Keratinocyte (primary cell): ENCODE data around the gene APLF. TPM values are rescaled to one million over a fixed set of nuclear protein-coding genes. Genes with fewer than 3 reads are reported as not detected.

Experiments
- DNase-seq: peaks from one replicate; pipeline ENCODE4 v3.0.0-alpha.2; 2011; ENCODE audit warnings: low read depth, missing footprints, low spot score
- FAIRE-seq: peaks from 2 replicates; lab custom pipeline; 2011; peaks lifted over from hg19 to GRCh38; lab: Jason Lieb, UNC
- H2AFZ ChIP-seq: 2 replicates; pipeline ENCODE4 v1.6.0; 2012; ENCODE audit warnings: low read length, control low read depth, inconsistent platforms; ENCODE audit not compliant: control insufficient read depth
- H3K27ac ChIP-seq: 2 replicates; pipeline ENCODE4 v1.5.1; 2011; ENCODE audit warnings: low read length; ENCODE audit not compliant: control insufficient read depth, insufficient read depth
- H3K27me3 ChIP-seq: 3 replicates; pipeline ENCODE4 v1.6.0; 2011; ENCODE audit warnings: low read length; ENCODE audit not compliant: control insufficient read depth, insufficient read depth; ENCODE audit errors: extremely low read depth
- H3K36me3 ChIP-seq, 2 experiments: 2 replicates in 1 of 2; 3 replicates in 1 of 2; pipeline ENCODE4 v1.5.1; 2011; ENCODE audit warnings: low read length in 2 of 2, mild to moderate bottlenecking in 1 of 2; ENCODE audit not compliant: control insufficient read depth in 2 of 2, insufficient read depth in 2 of 2; ENCODE audit errors: extremely low read depth in 1 of 2
- H3K4me1 ChIP-seq: 3 replicates; pipeline ENCODE4 v1.5.1; 2011; ENCODE audit warnings: low read length; ENCODE audit not compliant: control insufficient read depth, insufficient read depth; ENCODE audit errors: extremely low read depth
- H3K4me2 ChIP-seq: 3 replicates; pipeline ENCODE4 v1.6.0; 2011; ENCODE audit warnings: low read depth, low read length; ENCODE audit not compliant: control insufficient read depth, insufficient read depth; ENCODE audit errors: extremely low read depth
- H3K4me3 ChIP-seq, 3 experiments: fragments of 200-600 bp in 1 of 3; sonication (generic) in 1 of 3; 2 replicates in 2 of 3; 3 replicates in 1 of 3; pipeline ENCODE4 v1.5.1; 2011 to 2016; ENCODE audit warnings: low read length in 3 of 3, mild to moderate bottlenecking in 3 of 3, control low read depth in 2 of 3, inconsistent platforms in 1 of 3, low read depth in 1 of 3, mixed read lengths in 1 of 3, mixed run types in 1 of 3, moderate library complexity in 1 of 3; ENCODE audit not compliant: control insufficient read depth in 2 of 3, insufficient read depth in 2 of 3; ENCODE audit errors: extremely low read depth in 1 of 3
- H3K79me2 ChIP-seq: 2 replicates; pipeline ENCODE4 v1.6.0; 2012; ENCODE audit warnings: low read length; ENCODE audit not compliant: control insufficient read depth, insufficient read depth
- H3K9ac ChIP-seq: 3 replicates; pipeline ENCODE4 v1.6.0; 2011; ENCODE audit warnings: low read length; ENCODE audit not compliant: control insufficient read depth, insufficient read depth; ENCODE audit errors: extremely low read depth
- H3K9me1 ChIP-seq: 3 replicates; pipeline ENCODE4 v1.6.0; 2011; ENCODE audit warnings: low read length; ENCODE audit not compliant: control insufficient read depth, insufficient read depth; ENCODE audit errors: extremely low read depth
- H3K9me3 ChIP-seq: 2 replicates; pipeline ENCODE4 v1.5.1; 2012; ENCODE audit warnings: low read depth, low read length; ENCODE audit not compliant: control insufficient read depth
- H4K20me1 ChIP-seq: 3 replicates; pipeline ENCODE4 v1.6.0; 2011; ENCODE audit warnings: low read length; ENCODE audit not compliant: control insufficient read depth, insufficient read depth; ENCODE audit errors: extremely low read depth
- EZH2 ChIP-seq: IDR thresholded peaks from one replicate; pipeline ENCODE4 v1.6.1; 2012; ENCODE audit warnings: inconsistent platforms, mild to moderate bottlenecking, low read length, moderate library complexity
- dilution Hi-C: fragments of 300-500 bp; cut with MboI; formaldehyde crosslinking; loops from one replicate; pipeline ENCODE4 v1.7.0; 2020; ENCODE audit warnings: low sequenced_read_pairs; ENCODE audit not compliant: extremely low pct_ligation_motif_present
- polyA plus RNA-seq, 5 experiments: library from polyadenylated mRNA; depleted of rRNA in 3 of 5; stranded (reverse) in 3 of 5; stranded (forward) in 1 of 5; unstranded in 1 of 5; fragments of >200 nt; gene quantifications; 1 replicate in 1 of 5; 2 replicates in 3 of 5; 3 replicates in 1 of 5; pipeline versions ENCODE4 v1.2.1 to v1.2.3, GENCODE V29; 2011 to 2012; ENCODE audit warnings: missing spikeins in 2 of 5, low read depth in 1 of 5, low replicate concordance in 1 of 5
- TF ChIP-seq, protein P1 (sequence below), 3 experiments: IDR thresholded peaks in 1 of 3; conservative IDR thresholded peaks in 1 of 3; optimal IDR thresholded peaks in 1 of 3; 2 replicates in 2 of 3; 3 replicates in 1 of 3; pipeline versions ENCODE3 to v1.5.1; 2011; ENCODE audit warnings: low read length in 3 of 3, mild to moderate bottlenecking in 3 of 3, moderate library complexity in 2 of 3, control low read depth in 1 of 3, inconsistent platforms in 1 of 3; ENCODE audit not compliant: insufficient read depth in 2 of 3; ENCODE audit errors: extremely low read depth in 1 of 3

APLF gene
- polyA plus RNA-seq, 1 donor (not counting 4 experiments of a cell fraction or from before 2014, with no cell fraction given): 3.0 TPM

DNA sequence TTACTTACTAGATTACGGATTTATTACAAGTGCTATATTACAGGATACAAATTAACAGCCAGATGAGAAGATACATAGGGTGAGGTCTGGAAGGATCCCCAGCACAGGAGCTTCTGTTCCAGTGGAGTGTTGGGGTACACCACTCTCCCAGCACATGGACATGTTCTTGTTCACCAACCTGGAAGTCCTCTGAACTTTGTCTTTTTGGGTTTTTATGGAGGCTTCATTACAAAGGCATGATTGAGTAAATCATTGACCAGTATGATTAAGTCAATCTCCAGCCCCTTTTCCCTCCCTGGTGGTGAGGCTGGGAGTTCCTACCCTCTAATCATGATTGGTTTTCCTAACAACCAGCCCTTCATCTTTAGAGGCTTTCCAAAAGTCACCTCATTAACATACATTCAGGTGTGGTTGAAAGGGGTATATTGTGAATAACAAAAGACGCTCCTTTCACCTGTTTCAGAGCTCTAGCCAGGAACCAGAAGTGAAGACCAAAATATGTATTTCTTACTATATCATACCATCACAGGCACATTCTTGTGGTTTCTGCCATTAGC, 38.3 kb downstream of the APLF start:
- FAIRE-seq: no peak
- no peaks in the 10 kb centered on the region for H3K9me1 ChIP-seq
- no peaks in the 10 kb centered on the region for H3K27me3 ChIP-seq
- dilution Hi-C loops: no loop called here
- no peaks in the 10 kb centered on the region for H3K4me1 ChIP-seq
- TF ChIP-seq, protein P1, sequence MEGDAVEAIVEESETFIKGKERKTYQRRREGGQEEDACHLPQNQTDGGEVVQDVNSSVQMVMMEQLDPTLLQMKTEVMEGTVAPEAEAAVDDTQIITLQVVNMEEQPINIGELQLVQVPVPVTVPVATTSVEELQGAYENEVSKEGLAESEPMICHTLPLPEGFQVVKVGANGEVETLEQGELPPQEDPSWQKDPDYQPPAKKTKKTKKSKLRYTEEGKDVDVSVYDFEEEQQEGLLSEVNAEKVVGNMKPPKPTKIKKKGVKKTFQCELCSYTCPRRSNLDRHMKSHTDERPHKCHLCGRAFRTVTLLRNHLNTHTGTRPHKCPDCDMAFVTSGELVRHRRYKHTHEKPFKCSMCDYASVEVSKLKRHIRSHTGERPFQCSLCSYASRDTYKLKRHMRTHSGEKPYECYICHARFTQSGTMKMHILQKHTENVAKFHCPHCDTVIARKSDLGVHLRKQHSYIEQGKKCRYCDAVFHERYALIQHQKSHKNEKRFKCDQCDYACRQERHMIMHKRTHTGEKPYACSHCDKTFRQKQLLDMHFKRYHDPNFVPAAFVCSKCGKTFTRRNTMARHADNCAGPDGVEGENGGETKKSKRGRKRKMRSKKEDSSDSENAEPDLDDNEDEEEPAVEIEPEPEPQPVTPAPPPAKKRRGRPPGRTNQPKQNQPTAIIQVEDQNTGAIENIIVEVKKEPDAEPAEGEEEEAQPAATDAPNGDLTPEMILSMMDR (optimal IDR thresholded peaks at IDR 0.05 in 1 of 3, IDR thresholded peaks at IDR 0.05 in 1 of 3, conservative IDR thresholded peaks at IDR 0.05 in 1 of 3; ENCODE audit: extremely low read depth in 1 of 3, insufficient read depth in 2 of 3, low read length in 3 of 3): no peak
- TF ChIP-seq EZH2: no peak
- DNase-seq: no peak
- no peak overlapping the region for H3K27ac ChIP-seq
- H4K20me1 ChIP-seq: no peaks in the 10 kb centered on the region
- no peak overlapping the region for H3K4me3 ChIP-seq
- no peaks in the 10 kb centered on the region for H3K9me3 ChIP-seq
- H3K36me3 ChIP-seq: no peaks in the 10 kb centered on the region
- H3K4me2 ChIP-seq: no peak overlapping the region
- no peak overlapping the region for H2AFZ ChIP-seq
- H3K9ac ChIP-seq: no peak overlapping the region
- H3K79me2 ChIP-seq: no peaks in the 10 kb centered on the region

DNA sequence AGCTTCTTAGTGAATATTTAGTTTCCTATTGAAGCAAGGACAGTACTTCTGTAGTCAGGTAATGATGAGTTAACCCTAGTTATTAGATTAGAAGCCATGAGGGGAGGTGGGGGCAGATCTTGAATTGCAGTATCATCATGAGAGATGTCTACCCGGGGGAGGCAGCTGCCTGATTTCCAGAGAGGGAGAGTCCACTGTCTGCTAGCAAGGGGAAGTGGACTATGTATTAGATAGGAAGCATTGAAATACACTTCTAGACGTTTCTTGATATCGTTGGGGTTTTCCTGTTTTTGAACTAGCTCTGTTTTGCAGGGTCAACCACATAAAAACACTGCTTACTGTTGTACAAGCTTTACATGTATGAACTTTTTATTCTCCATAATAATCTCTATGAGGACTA, 38.8 kb downstream of the APLF start:
- dilution Hi-C loops: no loop called here
- DNase-seq: no peak
- H3K27ac ChIP-seq: no peak overlapping the region
- no peak overlapping the region for H3K4me3 ChIP-seq
- H3K4me2 ChIP-seq: no peak overlapping the region
- H4K20me1 ChIP-seq: no peaks in the 10 kb centered on the region
- no peak overlapping the region for H2AFZ ChIP-seq
- H3K9me1 ChIP-seq: no peaks in the 10 kb centered on the region
- no peaks in the 10 kb centered on the region for H3K9me3 ChIP-seq
- H3K27me3 ChIP-seq: no peaks in the 10 kb centered on the region
- H3K9ac ChIP-seq: no peak overlapping the region
- no peaks in the 10 kb centered on the region for H3K4me1 ChIP-seq
- TF ChIP-seq, protein P1 (optimal IDR thresholded peaks at IDR 0.05 in 1 of 3, IDR thresholded peaks at IDR 0.05 in 1 of 3, conservative IDR thresholded peaks at IDR 0.05 in 1 of 3; ENCODE audit: extremely low read depth in 1 of 3, insufficient read depth in 2 of 3, low read length in 3 of 3): no peak
- TF ChIP-seq EZH2: no peak
- H3K79me2 ChIP-seq: no peaks in the 10 kb centered on the region
- H3K36me3 ChIP-seq: no peaks in the 10 kb centered on the region
- no peak for FAIRE-seq
